ENCODE results near the gene SMAD4.

Gene SMAD4

DNA sequence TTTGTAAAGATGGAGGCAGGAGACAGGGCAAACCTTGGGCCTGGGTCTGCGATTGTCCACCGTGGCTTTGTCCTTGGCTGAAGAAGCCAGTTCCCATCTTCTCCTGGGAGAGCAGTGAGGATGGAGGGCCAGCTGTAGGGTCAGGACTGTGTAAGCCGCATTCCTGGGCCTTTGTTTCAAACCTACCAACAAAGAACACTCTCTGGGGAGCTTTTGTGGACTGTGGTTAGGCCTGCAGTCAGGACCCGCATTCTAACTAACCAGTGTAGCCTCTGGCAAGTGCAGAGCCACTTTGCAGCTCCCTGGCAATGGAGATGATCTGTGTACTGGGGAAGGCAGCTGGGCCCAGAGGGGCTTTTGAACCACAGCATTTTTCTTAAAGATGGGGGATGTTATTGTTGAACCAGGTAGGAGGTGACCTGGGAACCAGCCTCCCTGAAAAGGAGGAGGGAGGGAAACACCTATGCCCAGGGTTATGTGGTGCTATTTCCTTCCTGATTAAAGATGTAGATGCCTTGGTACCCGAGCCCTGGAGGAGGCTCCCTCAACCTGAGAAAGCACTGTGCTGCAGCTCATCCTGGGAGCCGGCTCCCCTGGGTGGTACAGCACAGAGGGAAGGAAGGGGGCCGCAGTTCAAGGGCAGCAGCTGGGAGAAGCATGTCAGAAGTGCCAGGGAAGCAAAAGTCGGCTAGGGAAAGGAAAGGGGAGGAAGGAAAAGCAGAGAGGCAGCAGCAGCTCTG lies 12.7 kb upstream of the SMAD4 start:
- no peak for DNase-seq (ENCODE audit: extremely low spot score)
- ChIA-PET POLR2A (no interaction called here), CTCF (no interaction called here)
- TF ChIP-seq, protein P1, sequence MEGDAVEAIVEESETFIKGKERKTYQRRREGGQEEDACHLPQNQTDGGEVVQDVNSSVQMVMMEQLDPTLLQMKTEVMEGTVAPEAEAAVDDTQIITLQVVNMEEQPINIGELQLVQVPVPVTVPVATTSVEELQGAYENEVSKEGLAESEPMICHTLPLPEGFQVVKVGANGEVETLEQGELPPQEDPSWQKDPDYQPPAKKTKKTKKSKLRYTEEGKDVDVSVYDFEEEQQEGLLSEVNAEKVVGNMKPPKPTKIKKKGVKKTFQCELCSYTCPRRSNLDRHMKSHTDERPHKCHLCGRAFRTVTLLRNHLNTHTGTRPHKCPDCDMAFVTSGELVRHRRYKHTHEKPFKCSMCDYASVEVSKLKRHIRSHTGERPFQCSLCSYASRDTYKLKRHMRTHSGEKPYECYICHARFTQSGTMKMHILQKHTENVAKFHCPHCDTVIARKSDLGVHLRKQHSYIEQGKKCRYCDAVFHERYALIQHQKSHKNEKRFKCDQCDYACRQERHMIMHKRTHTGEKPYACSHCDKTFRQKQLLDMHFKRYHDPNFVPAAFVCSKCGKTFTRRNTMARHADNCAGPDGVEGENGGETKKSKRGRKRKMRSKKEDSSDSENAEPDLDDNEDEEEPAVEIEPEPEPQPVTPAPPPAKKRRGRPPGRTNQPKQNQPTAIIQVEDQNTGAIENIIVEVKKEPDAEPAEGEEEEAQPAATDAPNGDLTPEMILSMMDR (IDR thresholded peaks at IDR 0.05; ENCODE audit: control extremely low read depth, extremely low read depth, low read depth, missing control alignments) = no peak

DNA sequence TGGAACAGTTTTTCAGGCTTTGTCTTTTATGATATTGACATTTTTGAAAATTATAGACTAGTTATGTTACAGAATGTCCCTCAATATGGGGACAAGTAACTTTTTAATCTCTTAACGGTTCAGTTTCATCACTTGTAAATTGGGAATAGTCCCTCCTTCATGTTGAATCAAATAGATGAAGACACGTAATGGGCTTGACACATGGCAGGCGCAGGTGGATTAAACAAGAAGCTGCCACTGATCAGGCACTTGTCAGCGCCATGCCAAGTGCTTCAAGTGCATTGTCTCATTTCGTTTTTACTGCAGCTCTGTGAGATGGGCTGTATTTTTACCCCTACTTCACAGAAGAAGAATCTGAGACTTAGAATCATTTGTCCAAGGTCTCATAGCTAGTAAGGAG lies 9.5 kb upstream of the SMAD4 start:
- ChIA-PET POLR2A (no interaction called here), CTCF (interaction anchor here (1.0 to 1.3 kb wide), 2 partner anchors 9 to 200 kb away, joined by 3 read pairs; partner anchors contain the start of genes MRO and SMAD4)
- TF ChIP-seq, protein P1 (IDR thresholded peaks at IDR 0.05; ENCODE audit: control extremely low read depth, extremely low read depth, low read depth, missing control alignments) = no peak
- DNase-seq (ENCODE audit: extremely low spot score) = no peak

DNA sequence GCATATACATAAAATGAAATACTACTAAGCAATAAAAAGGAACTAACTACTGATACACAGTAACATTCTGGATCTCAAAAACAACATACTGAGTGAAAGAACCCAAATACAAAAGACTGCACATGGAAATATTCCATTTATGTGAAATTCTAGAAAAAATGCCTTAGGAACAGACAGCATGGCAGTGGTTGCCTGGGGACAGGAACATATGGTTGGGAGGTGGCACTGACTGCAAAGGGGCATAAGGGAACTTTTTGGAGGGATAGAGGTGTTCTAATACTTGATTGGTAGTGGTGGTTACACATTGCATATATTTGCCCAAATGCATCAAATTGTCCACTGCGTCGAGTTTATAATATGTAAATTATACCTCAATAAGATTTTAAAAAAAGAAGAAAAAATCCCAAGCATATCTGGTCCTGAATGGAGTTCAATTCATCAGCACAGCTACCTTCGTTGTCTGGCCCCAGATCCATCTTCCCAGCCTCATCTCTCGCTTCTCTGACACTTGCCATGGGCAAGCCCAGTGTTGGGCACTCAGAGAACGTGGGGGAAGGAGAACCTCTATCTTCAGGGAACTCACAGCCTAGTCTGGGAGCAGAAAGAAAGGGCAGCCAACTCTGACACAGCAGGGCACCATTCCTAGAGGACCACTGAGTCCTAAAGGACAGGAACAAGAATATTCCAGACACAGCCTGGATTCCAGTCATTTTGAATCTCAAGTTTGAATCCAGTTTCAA lies 8.6 kb upstream of the SMAD4 start:
- DNase-seq (ENCODE audit: extremely low spot score) = no peak
- TF ChIP-seq, protein P1 (IDR thresholded peaks at IDR 0.05; ENCODE audit: control extremely low read depth, extremely low read depth, low read depth, missing control alignments) = no peak
- ChIA-PET CTCF (no interaction called here), POLR2A (no interaction called here)

DNA sequence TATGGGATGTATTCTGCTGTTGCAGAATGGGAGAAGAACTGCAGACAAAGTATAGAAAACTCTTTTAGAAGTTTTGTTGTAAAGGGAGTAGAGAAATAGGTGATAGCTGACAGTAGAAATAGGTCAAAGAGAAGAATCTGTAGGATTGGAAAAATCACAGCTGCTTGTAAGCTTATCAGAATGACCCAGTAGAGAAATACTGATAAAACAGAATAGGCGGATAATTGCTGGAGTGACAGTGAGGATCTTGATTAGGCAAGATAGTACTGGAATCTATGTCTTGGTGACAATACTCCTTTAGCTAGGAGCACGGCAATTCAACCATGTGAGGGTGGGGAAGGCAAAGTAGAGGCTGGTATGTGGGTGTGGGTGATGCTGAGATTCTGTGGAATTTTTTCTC lies 4.5 kb upstream of the SMAD4 start:
- TF ChIP-seq, protein P1 (IDR thresholded peaks at IDR 0.05; ENCODE audit: control extremely low read depth, extremely low read depth, low read depth, missing control alignments) = no peak
- no peak for DNase-seq (ENCODE audit: extremely low spot score)
- ChIA-PET POLR2A (no interaction called here), CTCF (interaction anchor here (1.0 kb wide), 2 partner anchors 15 to 26 kb away, joined by 4 read pairs; no protein-coding TSS in a partner anchor)

DNA sequence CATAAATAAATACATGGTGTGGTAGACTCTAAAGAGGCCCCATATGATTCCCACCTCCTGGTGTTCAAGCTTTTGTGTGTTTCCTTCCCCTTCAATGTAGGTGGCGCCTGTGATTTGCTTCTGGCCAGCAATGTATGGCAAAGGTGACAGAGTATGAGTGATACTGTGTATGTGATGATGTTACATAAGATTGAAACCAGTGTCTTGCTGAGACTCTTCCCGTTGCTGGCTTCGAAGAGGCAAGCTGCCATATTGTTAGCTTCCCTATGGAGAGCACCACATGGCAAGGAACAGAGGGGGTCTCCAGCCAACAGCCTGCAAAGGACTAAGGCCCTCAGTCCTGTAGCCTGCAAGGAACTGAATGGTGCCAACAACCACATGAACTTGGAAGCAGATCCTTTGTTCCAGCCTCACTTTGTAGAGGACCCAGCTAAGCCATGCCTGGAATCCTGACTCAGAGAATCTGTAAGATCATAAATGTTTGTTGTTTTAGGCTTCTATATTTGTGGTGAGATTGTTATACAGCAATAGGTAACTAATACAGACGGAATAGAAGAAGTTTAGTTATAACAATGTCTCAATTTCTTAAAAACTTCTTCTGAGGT lies 1.7 kb upstream of the SMAD4 start:
- POLR2A ChIA-PET = no interaction called here
- DNase-seq (ENCODE audit: extremely low spot score) = peak; percentile 20
- TF ChIP-seq, protein P1 (IDR thresholded peaks at IDR 0.05; ENCODE audit: control extremely low read depth, extremely low read depth, low read depth, missing control alignments) = peak; percentile 36
- CTCF ChIA-PET = interaction anchor here (1.1 to 2.9 kb wide), 10 partner anchors 9 to 153 kb away, joined by 3 to 11 read pairs (median 5); partner anchors contain the start of gene ELAC1

DNA sequence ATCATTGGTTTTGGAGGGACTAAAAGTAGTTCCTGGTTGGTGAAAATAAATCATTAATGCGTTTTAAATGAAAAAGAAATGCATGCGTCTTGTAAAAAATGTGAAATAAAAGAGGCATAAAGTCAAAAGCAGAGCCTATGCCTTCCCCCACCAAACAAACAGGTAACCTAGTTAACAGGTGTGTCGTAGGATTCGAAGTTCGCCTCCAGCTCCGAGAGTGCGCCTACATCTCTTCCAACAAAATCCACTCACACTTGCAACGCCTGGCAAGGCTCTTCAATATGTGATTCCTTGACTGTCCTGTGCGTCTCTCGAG lies 677 bp upstream of the SMAD4 start:
- POLR2A ChIA-PET = no interaction called here
- CTCF ChIA-PET = interaction anchor here (0.8 to 2.9 kb wide), 8 partner anchors 9 to 209 kb away, joined by 3 to 11 read pairs (median 4); partner anchors contain the start of gene ELAC1
- TF ChIP-seq, protein P1 (IDR thresholded peaks at IDR 0.05; ENCODE audit: control extremely low read depth, extremely low read depth, low read depth, missing control alignments) = no peak
- DNase-seq (ENCODE audit: extremely low spot score) = no peak

Data from GM10248 (cell line).